T-helper 1 cell (primary cell): ENCODE data around the gene NAT8.
A peak's percentile ranks its signal among the peaks of the same experiment; 100 is the strongest.
"Not testable (repeated sequence)": the region's sequence is repeated elsewhere in the genome, so short reads cannot be mapped to it uniquely, and the experiment has no call there.

Experiments used
- DNase-seq, 5 donors: peaks; one replicate each; pipeline ENCODE4 v3.0.0-alpha.2; 2012 to 2020
- total RNA-seq, 4 donors: gene quantifications; one replicate each; lab custom pipeline; 2026; lab: John Stamatoyannopoulos, UW

Gene NAT8
- total RNA-seq = 0 reads per million in 4 donors

DNA sequence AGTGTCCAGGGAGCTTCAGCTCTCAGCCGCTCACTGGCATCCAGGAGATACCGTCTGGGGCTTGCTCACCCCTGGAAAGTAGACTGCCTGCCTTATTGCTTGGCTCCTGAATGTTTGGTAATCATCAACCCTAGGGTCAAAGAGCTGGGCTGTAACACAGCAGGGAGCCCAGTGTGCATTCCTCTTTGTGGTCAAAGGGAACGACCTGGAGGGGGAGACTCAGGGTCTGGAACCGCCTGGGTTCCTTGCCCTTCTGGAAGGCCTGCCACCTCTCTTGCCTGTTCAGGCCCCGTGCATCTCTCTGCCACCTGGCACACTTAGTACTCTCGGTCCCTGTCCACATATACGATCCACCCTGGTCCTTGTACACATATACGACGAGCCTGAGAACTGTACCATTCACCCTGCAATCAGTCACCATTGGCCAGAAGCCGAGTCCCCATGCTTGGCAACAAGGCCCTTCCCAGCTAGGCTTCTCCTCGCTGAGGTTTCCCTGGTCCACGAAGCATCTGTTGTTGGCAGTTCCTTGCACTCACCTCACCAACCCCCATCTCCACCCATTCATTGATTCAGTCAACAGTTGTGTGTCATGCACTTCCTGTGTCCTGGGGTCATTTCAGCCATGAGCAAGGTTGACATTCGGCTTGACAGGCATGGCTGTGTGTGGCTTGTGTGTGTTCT is at the start of gene NAT8:
Gene NAT8, minus strand, starts transcription at position 85 of the 681 bp plus-strand sequence. CDS start 794 bp downstream, outside the sequence.
- DNase-seq = no peak

DNA sequence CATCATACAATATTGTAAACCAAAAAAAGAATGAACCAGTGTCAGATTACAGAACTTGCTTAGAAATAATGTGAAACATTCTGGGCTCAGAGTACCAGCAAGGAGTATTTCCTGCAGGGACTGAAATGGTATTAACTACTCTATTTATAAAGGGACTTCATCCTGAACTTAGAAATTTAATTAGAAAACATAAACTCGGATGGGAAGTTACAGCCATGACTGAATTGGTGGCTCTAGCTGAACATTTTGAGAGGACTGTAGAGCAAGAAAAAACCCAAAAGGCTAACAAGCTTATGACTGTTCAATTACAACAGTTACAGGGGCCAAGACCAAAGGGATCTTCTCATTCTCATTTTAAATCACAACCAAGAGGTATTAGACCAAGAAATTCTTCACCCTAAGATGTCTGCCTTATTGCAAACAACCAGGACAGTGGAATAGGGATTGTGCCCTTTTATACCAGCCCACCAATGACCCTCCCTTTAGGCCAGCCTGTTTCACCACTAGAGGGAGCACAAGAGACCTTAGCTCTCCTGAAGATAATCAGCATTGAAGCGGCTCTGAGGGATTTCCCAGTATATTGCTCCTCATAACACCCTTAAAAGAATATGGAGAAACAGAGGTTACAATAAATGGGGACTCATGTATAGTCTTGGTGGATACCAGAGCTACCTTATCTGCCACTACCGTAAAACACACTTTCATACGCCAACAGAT is 48.3 kb upstream of the NAT8 start:
- DNase-seq = peak in 2 of 5 donors; percentile 3 to 6

- DNase-seq = not testable (repeated sequence)
Measured at GRCh38 chr2:73688494-73688893, 46.3 kb upstream of the NAT8 start.

- DNase-seq = no peak
Measured at GRCh38 chr2:73685764-73686438, 43.7 kb upstream of the NAT8 start.

DNA sequence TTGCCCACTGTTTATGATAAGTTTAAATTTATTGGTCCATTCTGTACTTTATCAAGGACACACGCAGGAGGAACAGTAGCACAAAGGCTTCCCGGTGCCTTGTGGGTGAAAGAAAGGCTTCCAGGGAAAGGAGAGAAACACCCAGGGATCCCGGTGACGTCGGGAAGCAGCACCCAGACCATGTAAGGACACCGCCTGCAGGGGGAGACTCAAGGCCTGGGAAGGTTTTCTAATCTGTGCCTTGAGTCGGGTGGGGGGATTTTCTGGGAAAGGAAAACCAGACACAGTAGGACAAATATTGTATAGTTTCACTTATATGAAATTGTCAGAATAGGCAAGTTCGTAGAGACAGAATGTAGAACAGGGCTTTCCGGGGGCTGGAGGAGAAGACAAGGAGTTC is 42.7 kb upstream of the NAT8 start:
- not testable (repeated sequence) for DNase-seq

DNA sequence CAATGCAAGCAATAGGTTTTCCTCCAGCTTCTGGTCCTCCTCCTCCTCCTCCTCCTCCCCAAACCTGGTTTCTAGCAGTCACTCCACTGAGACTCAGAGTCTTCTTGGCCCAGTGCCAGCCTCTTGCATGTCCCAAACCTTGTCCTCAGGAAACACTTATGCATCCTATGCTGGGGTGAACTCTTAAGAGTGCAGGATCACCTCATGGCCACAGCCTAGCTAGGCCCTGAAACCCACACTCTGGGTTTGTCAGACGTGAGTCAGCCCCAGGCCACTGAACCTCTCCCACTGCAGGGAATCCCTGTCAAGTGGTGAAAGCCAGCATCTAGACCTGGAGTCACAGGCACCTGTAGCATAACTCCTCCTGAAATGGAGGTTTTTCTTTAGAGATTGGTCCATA is 42.1 kb upstream of the NAT8 start:
- not testable (repeated sequence) for DNase-seq

GRCh38 chr2:73679951-73680571 is 37.8 kb upstream of the NAT8 start:
- DNase-seq = peak in 1 of 5 donors; percentile 20

GRCh38 chr2:73679237-73679636 is 37.0 kb upstream of the NAT8 start:
- not testable (repeated sequence) for DNase-seq

GRCh38 chr2:73678008-73678407 is 35.8 kb upstream of the NAT8 start:
- DNase-seq = not testable (repeated sequence)

DNA sequence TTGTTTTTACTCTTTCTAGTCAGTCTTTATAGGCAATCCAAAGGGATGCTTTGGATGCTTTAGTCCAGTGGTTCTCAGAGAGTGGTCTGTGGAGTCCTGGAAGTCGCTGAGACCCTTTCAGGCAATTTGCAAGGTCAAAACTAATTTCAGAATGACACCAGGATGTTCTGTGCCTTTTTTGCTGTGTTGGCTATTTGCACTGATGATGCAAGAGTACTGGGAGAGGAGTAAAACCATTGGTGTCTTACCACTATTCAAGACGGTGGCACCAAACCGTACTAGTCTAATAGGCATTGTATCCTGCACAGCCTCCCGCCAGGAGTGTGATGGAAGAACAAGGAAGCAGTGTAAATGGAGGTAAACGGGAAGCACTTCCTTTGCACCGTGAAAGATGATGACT is 34.0 kb upstream of the NAT8 start:
- not testable (repeated sequence) for DNase-seq

GRCh38 chr2:73674696-73675157 is 32.5 kb upstream of the NAT8 start:
- DNase-seq = not testable (repeated sequence)

DNA sequence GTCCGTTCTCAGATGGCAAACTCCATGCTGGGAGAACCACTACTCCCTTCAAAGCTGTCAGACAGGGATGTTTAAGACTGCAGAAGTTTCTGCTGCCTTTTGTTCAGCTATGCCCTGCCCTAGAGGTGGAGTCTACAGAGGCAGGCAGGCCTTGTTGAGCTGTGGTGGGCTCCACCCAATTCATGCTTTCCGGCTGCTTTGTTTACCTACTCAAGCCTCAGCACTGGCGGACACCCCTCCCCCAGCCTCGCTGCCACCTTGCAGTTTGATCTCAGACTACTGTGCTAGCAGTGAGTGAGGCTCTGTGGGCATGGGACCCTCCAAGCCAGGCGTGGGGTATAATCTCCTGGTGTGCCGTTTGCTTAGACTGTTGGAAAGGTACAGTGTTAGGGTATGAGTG is 27.8 kb upstream of the NAT8 start:
- DNase-seq = not testable (repeated sequence)

DNA sequence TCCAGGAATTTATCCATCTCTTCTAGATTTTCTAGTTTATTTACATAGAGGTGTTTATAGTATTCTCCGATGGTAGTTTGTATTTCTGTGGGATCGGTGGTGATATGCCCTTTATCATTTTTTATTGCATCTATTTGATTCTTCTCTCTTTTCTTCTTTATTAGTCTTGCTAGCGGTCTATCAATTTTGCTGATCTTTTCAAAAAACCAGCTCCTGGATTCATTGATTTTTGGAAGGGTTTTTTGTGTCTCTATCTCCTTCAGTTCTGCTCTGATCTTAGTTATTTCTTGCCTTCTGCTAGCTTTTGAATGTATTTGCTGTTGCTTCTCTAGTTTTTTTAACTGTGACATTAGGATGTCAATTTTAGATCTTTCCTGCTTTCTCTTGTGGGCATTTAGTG is 25.0 kb upstream of the NAT8 start:
- DNase-seq = not testable (repeated sequence)

GRCh38 chr2:73654175-73654574 is 12.0 kb upstream of the NAT8 start:
- DNase-seq = no peak

DNA sequence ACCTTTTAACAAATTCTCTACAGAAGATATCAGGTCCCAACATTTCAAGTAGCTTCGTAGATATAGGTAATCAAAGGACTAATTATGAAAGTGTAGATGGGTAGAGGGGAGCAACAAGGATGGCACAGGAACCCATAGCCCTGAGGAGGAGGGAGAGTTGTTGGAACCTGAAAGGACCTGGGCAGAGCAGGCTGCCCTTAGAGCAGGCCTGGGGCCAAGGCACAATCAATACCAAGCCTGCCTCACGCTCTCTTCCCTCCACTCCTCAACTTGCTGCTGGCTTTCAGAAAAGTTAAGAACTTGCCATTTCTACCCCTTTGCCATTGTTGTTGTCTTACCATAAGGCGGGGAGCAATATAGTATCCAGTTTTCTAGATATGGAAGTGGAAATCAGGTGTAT is 10.1 kb upstream of the NAT8 start:
- DNase-seq = no peak

GRCh38 chr2:73651591-73652230 is 9.5 kb upstream of the NAT8 start:
- no peak for DNase-seq

GRCh38 chr2:73647690-73648089 is 5.5 kb upstream of the NAT8 start:
- not testable (repeated sequence) for DNase-seq

- DNase-seq = no peak
Measured at GRCh38 chr2:73641767-73642062, 507 bp downstream of the NAT8 start.

DNA sequence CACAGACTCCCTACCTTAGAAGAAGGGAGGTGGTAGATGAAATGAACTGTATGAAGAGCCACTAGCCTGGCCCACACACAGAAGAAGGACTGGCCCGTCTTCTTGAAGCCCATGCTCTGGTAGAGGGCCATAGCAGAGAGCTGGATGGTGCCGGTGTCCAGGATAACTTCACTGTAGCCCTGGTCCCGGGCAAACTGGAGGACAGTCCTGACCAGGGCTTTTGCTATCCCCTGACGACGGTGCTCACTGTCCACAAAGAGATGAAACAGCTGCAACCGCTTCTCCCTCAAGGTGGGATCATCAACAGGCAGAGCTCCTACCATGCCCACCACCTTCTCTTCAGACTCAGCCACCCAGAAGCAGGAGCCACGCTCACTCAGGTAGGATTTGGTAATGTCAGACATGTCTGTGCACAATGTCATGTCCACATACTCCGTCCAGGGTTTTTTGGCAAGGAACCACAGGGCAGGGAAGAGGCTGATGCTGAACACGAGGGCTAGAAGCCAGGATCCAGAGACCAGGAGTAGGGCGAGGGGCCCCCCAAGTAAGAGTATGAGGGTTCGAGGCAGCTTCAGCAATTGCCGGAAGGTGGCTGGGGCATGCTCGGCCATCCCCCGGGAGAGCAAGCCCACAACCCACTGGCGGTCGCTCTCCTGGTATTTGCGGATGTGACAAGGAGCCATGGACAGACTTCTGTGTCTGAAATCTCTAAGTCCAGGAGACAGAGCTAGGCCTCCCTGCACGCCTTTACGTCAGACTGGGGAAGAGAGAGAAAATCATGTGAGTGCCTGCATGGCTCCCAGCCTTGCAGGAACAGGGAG is 1.1 kb downstream of the NAT8 start:
- DNase-seq = no peak

GRCh38 chr2:73640511-73640911 is 1.7 kb downstream of the NAT8 start:
- no peak for DNase-seq

GRCh38 chr2:73638429-73638828 is 3.8 kb downstream of the NAT8 start:
- no peak for DNase-seq

GRCh38 chr2:73636977-73637376 is 5.2 kb downstream of the NAT8 start:
- DNase-seq = not testable (repeated sequence)
